Adrenal gland (tissue), 12 donors: ENCODE results near the gene SLC10A1. TPM values are rescaled to one million over a fixed set of nuclear protein-coding genes. Genes with fewer than 3 reads are reported as not detected.
A peak's percentile ranks its signal among the peaks of the same experiment; 100 is the strongest.

Experiments
- DNase-seq, 7 donors: peaks; one replicate each; pipeline ENCODE4 v3.0.0-alpha.2; 2019 to 2020
- H3K27ac ChIP-seq, 5 donors: fragments of 200-600 bp; sonication (generic) in 4 of 5; 1 replicate in 3 of 5; 2 replicates in 2 of 5; pipeline versions ENCODE4 v1.5.1 to v1.8.0; 2016 to 2020; ENCODE audit warnings: mild to moderate bottlenecking in 1 of 5
- H3K27me3 ChIP-seq: fragments of 200-600 bp; 2 replicates; pipeline ENCODE4 v1.8.0; 2021
- H3K36me3 ChIP-seq, 2 donors: fragments of 200-600 bp; replicated peaks in 1 of 2; 1 replicate in 1 of 2; 2 replicates in 1 of 2; pipeline versions ENCODE4 v1.5.1 to v1.8.0; 2018 to 2022
- H3K4me1 ChIP-seq, 2 donors: fragments of 200-600 bp; replicated peaks in 1 of 2; 1 replicate in 1 of 2; 2 replicates in 1 of 2; pipeline versions ENCODE4 v1.5.1 to v1.8.0; 2018 to 2021
- H3K4me3 ChIP-seq, 4 donors: fragments of 200-600 bp; sonication (generic) in 3 of 4; one replicate each; pipeline ENCODE4 v1.5.1; 2016 to 2018
- H3K9me3 ChIP-seq, 3 donors: fragments of 200-600 bp; sonication (generic) in 1 of 3; replicated peaks in 1 of 3; 1 replicate in 2 of 3; 2 replicates in 1 of 3; pipeline versions ENCODE4 v1.5.1 to v1.8.0; 2016 to 2021
- CTCF ChIP-seq, 6 experiments: fragments of 450-650 bp in 4 of 6; fragments of 200-600 bp in 2 of 6; sonication (generic) in 1 of 6; IDR thresholded peaks; 1 replicate in 5 of 6; 2 replicates in 1 of 6; pipeline versions ENCODE4 v1.5.1 to v1.8.0; 2016 to 2021; ENCODE audit warnings: antibody characterized with exemption in 6 of 6, mild to moderate bottlenecking in 2 of 6, moderate library complexity in 1 of 6
- POLR2A ChIP-seq, 2 donors: fragments of 450-650 bp; IDR thresholded peaks; one replicate each; pipeline ENCODE4 v1.6.1; 2017; ENCODE audit warnings: antibody characterized with exemption in 2 of 2, mild to moderate bottlenecking in 2 of 2, moderate library complexity in 1 of 2
- WGBS, 4 donors: extraction: QIAGEN DNeasy Blood & Tissue Kit in 2 of 4; methylation state at CpG; one replicate each; pipeline versions ENCODE4 v1.1.5 to v1.1.7; 2013 to 2017; 5-methylcytosine and 5-hydroxymethylcytosine counted together
- intact Hi-C, 2 donors: fragments of 100-400 bp; cut with DNase I; formaldehyde crosslinking; loops; one replicate each; pipeline versions ENCODE4 v1.14.1 to v1.15.0; 2022 to 2023
- polyA plus RNA-seq, 3 donors: library from polyadenylated mRNA; stranded (reverse); fragments of 200-250 nt in 2 of 3; fragments of 350-450 nt in 1 of 3; fragmentation: Illumina TruSeq in 1 of 3; extraction: RNeasy Lipid Tissue Mini Kit (QIAGEN cat#74804) in 1 of 3; gene quantifications; one replicate each; pipeline ENCODE4 v1.2.3, GENCODE V29; 2013 to 2014
- total RNA-seq, 9 donors: library from RNA; depleted of rRNA in 4 of 9; stranded (reverse); fragments of >200 nt in 4 of 9; fragments of 120-200 nt in 1 of 9; fragmentation: NEBNext Ultra II Directional in 1 of 9; extraction: Animal tissue kit (Norgen Biotek cat#: 25700) in 1 of 9; gene quantifications; one replicate each; pipeline versions ENCODE4 v1.1.0 to v1.2.4, GENCODE V29; 2013 to 2023
- donor health status: healthy with polysubstance abuse.
- donor health status: Bipolar disorder and iron deficiency.
- donor health status: DM: yes; HTN: yes; CAD: no.
- donor health status: DM: no; HTN: no; CAD: no.
- donor health status: DM: no; HTN: no; CAD: no.
- donor health status: DM: yes; HTN: yes; CAD: no.

The SLC10A1 gene
- total and polyA plus RNA-seq, 12 donors = not detected

- Histone ChIP-seq H3K4me3 (no peak overlapping the region), H3K9me3 (no peaks in the 10 kb centered on the region), H3K27ac (no peak overlapping the region), H3K4me1 (peaks cover 24 to 53% of the 10 kb centered on the region in 2 donors), H3K27me3 (no peaks in the 10 kb centered on the region), H3K36me3 (peaks cover 0 to 81% of the 10 kb centered on the region in 2 donors)
- 88 to 94% (median 92%) methylated on average over 16 of the region's 16 CpGs for WGBS, 4 donors
- DNase-seq = peak in 1 of 7 donors; percentile 54
- intact Hi-C loops = no loop called here
- no peak for TF ChIP-seq CTCF (IDR thresholded peaks at IDR 0.05)
- no peak for TF ChIP-seq POLR2A (IDR thresholded peaks at IDR 0.05)
Observed at GRCh38 chr14:69771136-69771535, 25.9 kb downstream of the SLC10A1 start.

GRCh38 chr14:69770559-69770958 lies 26.5 kb downstream of the SLC10A1 start:
- peak in 1 of 7 donors; percentile 43 for DNase-seq
- H3K4me3 ChIP-seq = no peak overlapping the region
- peaks cover 26 to 51% of the 10 kb centered on the region in 2 donors for H3K4me1 ChIP-seq
- H3K9me3 ChIP-seq = no peaks in the 10 kb centered on the region
- H3K36me3 ChIP-seq = peaks cover 0 to 76% of the 10 kb centered on the region in 2 donors
- H3K27ac ChIP-seq = no peak overlapping the region
- intact Hi-C loops = no loop called here
- H3K27me3 ChIP-seq = no peaks in the 10 kb centered on the region
- 82 to 89% (median 85%) methylated on average over 3 of the region's 3 CpGs for WGBS, 4 donors
- no peak for TF ChIP-seq CTCF (IDR thresholded peaks at IDR 0.05)
- no peak for TF ChIP-seq POLR2A (IDR thresholded peaks at IDR 0.05)

- peaks cover 26 to 45% of the 10 kb centered on the region in 2 donors for H3K4me1 ChIP-seq
- H3K36me3 ChIP-seq = peaks cover 0 to 67% of the 10 kb centered on the region in 2 donors
- TF ChIP-seq CTCF (IDR thresholded peaks at IDR 0.05) (no peak), POLR2A (IDR thresholded peaks at IDR 0.05) (no peak)
- DNase-seq = peak in 4 of 7 donors; percentile 12 to 61 (median 24)
- intact Hi-C loops = no loop called here
- peak overlapping the region in 1 of 4 donors; percentile 90 for H3K4me3 ChIP-seq
- H3K27ac ChIP-seq = no peak overlapping the region
- 85 to 90% (median 88%) methylated on average over 22 of the region's 22 CpGs for WGBS, 4 donors
- H3K27me3 ChIP-seq = no peaks in the 10 kb centered on the region
- H3K9me3 ChIP-seq = no peaks in the 10 kb centered on the region
Observed at GRCh38 chr14:69769623-69770022, 27.4 kb downstream of the SLC10A1 start.

- WGBS, 4 donors = 65 to 69% (median 66%) methylated on average over 8 of the region's 8 CpGs
- Histone ChIP-seq H3K9me3 (no peaks in the 10 kb centered on the region), H3K4me1 (peaks cover 26 to 45% of the 10 kb centered on the region in 2 donors), H3K27me3 (no peaks in the 10 kb centered on the region), H3K27ac (no peak overlapping the region), H3K36me3 (peaks cover 0 to 60% of the 10 kb centered on the region in 2 donors), H3K4me3 (peak overlapping the region in 1 of 4 donors; percentile 90)
- TF ChIP-seq POLR2A (IDR thresholded peaks at IDR 0.05) (no peak), CTCF (IDR thresholded peaks at IDR 0.05) (no peak)
- DNase-seq = peak in 1 of 7 donors; percentile 37
- intact Hi-C loops = no loop called here
Observed at GRCh38 chr14:69768873-69769272, 28.2 kb downstream of the SLC10A1 start.
